Suprapubic skin (tissue), 3 donors: ENCODE measurements around the gene SPOP.

Experiments used
- EP300 ChIP-seq: sonication (generic); formaldehyde crosslinking; IDR thresholded peaks from one replicate; pipeline ENCODE4 v1.6.1; 2017; ENCODE audit warnings: antibody characterized with exemption
- POLR2A ChIP-seq, 2 donors: fragments of 450-650 bp; IDR thresholded peaks; one replicate each; pipeline ENCODE4 v1.6.1; 2017; ENCODE audit warnings: antibody characterized with exemption in 2 of 2, mild to moderate bottlenecking in 2 of 2, moderate library complexity in 2 of 2
- TF ChIP-seq, protein P1 (sequence below), 2 donors: fragments of 200-600 bp in 1 of 2; fragments of 450-650 bp in 1 of 2; sonication (generic) in 1 of 2; IDR thresholded peaks; one replicate each; pipeline ENCODE4 v1.5.1; 2016 to 2019; ENCODE audit warnings: antibody characterized with exemption in 2 of 2, mild to moderate bottlenecking in 1 of 2, moderate library complexity in 1 of 2

DNA sequence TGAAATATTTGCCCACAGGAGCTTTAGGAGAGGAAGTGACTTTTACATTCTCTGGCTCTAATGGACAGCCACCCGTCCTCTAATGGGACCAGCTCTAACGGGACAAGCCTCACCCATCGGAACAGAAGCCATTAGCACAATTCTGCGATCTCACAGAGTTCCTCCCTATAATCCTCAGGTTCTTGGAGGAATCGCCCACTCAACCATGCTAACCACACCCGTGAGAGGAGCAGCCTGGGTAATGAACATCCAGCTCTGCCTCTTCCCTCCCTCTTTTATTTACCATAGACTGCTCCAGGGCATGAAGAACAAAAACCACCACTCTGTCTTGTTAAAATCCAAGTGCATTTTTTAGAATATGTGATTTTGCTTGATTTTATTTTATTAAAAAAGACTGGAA is 23.1 kb upstream of the SPOP start:
- TF ChIP-seq, protein P1, sequence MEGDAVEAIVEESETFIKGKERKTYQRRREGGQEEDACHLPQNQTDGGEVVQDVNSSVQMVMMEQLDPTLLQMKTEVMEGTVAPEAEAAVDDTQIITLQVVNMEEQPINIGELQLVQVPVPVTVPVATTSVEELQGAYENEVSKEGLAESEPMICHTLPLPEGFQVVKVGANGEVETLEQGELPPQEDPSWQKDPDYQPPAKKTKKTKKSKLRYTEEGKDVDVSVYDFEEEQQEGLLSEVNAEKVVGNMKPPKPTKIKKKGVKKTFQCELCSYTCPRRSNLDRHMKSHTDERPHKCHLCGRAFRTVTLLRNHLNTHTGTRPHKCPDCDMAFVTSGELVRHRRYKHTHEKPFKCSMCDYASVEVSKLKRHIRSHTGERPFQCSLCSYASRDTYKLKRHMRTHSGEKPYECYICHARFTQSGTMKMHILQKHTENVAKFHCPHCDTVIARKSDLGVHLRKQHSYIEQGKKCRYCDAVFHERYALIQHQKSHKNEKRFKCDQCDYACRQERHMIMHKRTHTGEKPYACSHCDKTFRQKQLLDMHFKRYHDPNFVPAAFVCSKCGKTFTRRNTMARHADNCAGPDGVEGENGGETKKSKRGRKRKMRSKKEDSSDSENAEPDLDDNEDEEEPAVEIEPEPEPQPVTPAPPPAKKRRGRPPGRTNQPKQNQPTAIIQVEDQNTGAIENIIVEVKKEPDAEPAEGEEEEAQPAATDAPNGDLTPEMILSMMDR (IDR thresholded peaks at IDR 0.05), result no peak
- TF ChIP-seq POLR2A (IDR thresholded peaks at IDR 0.05) (no peak), EP300 (no peak)
